KG1 (cell line): ENCODE data around the gene SDSL.

Source experiments
- DNase-seq: peaks from one replicate; lab custom pipeline; 2025; lab: John Stamatoyannopoulos, UW

SDSL gene

DNA sequence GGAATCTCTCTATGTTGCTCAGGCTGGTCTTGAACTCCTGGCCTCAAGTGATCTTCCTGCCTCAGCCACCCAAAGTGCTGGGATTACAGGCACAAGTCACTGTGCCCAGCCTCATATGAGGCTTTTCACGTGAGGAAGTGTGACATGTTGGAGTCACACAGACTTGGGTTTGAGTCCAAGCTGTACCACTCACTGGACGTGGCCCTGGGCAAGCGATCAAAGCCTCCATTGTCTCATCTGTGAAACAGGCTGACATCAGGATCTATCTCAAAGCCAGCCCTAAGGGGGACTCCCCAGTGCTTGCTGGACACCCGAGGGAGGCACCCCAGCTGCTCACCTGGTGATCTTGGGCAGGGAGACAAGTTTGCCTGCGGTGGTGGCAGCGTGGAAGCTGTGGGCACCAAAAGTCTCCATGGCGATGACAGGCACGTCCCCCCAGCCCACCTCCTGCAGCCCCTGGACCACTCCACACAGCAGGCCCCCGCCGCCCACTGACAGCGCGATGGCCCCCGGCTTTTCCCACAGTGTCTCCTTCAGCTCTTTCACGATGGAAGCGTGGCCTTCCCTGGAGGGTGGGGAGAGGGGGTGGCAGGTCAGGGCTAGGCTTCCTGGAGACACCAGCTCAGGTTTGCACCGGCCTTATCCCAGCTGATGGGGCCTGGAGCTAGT, 25.2 kb upstream of the SDSL start:
- no peak for DNase-seq

DNA sequence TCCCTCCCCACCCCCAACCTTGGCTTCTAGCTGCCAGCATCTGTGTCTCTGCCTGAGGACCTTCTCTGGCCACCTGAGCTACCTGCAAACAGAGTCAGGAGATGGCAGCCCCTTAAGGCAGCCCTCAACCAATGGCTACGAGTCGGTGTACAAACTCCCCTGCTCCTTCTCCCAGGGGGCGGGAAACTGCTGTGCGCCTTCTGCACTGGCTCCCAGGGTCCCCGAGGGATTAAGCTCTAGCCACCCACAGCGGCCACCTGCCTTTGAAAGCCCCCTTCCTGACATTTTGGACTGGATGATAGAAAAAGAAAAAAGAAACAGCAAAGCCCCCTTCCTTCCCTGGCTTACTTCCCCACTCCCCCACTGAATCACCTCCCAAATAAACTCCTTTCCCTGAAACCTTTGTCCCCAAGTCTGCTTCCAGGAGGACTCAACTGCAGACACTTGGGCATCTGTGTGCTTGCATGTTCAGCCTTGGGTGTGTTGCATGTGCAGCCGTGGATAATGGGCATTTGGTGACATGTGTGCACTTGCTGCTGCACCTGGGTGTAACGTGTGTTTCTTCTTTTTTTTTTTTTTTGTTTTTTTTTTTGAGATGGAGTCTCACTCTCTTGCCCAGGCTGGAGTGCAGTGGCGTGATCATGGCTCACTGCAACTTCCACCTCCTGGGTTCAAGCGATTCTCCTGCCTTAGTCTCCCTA, 24.5 kb upstream of the SDSL start:
- no peak for DNase-seq

DNA sequence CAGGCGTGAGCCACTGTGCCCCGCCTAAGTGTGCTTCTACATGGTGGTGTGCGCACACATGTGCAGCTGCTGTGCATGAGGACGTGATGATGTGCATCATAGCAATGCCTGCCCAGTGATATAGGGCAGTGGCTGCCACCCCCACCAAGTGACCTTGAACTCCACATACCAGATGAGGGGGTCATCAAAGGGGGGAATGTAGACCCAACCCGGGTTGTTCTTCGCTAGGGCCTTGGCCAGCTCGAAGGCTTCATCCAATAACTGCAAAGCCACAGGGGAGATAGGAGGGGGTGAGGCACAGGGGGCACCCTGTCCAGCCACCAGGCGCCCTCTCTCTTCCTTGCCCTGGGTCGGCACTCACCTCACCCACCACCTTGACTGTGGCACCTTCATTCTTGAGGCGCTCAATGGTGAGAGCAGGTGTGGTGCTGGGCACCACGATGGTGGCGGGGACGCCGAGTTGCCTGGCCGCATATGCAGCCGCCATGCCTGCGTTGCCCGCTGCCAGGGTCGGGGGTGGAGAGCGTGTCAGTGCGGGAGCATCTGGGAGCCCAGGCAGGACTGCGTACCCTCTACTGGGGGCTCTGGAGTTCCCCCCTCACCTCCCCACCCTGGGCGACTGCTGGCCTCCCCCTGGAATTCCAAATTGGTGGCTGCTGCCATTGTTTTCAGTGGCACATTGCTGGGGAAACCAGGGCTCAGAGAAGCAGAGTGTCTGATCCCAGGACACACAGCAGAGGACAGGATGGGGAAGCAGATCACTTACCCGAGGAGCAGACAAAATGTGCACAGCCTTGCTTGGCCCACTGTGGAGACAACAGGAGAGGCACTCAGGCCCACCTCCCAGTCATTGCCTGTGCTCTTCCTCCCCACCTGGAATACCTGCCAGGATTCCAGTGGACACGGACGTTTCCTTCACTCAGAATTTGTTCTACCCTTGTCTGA, 23.6 kb upstream of the SDSL start:
- no peak for DNase-seq

DNA sequence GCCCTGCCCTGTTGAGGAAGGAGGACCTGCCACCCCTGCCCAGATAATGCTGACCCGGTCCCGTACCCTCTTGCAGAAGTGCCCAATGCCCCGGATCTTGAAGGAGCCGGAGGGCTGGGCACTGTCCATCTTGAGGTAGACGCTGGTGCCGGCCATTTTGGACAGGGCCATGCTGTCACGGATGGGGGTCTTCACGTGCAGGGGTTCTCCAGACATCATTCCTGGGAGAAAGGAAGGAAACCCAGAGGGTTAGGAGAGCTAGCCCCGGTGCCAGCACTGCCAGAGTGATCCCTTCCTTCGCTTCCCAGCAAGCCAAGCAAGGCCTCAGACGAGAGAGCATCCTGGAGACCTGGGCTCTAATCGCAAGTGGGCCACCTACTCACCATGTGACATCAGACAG, 22.7 kb upstream of the SDSL start:
- no peak for DNase-seq

DNA sequence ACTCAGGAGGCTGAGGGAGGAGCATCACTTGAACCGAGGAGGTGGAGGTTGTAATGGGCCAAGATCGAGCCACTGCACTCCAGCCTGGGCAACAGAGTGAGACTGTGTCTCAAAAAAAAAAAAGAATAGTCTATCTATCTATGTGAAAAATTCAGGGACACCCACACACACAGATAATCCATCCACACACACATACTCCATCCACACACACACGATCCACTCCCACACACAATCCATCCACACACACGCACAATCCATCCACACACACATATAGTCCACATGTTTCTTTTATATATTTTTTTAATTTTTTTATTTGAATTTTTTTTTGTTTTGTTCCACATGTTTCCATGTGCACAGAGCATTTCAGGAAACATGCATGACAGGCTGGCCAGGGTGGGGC, 21.8 kb upstream of the SDSL start:
- no peak for DNase-seq

DNA sequence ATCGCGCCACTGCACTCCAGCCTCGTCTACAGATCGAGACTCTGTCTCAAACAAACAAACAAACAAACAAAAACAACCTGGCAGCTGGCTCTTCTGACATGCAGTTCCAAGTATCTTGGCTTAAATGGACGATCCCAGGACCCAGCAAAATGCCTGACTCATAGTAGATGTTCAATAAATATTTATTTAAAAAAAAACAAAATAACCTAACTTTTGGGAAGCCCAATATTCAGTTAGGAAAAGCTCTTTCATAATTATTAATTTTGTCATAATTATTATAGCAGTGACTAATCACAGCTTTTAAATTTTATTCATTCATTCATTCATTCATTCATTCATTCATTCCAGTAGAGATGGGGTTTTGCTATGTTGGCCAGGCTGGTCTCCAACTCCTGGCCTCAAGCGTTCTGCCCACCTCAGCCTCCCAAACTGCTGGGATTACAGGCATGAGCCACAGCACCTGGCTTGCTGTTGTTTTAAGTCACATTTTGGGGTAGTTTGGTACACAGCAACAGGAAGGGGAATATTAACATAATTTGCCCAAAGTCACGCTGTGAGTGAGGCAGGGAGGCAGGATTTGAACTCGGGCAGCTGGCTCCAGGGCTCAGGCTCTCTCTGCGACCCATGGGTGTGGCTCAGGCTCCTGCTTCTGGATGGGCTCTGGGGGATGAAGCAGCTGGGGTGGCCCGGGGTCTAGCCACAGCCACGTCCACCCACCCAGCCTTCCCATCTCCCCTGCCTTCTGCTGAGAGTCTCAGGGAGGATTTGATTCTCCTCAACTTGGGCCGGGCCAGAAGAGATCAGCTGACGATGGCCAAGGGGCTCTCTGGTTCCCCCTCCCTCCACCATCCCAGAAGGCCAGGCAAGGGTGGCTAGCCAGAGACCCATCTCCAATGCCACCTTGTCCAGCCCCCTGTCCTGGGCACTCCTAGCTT, 20.8 kb upstream of the SDSL start:
- no peak for DNase-seq

DNA sequence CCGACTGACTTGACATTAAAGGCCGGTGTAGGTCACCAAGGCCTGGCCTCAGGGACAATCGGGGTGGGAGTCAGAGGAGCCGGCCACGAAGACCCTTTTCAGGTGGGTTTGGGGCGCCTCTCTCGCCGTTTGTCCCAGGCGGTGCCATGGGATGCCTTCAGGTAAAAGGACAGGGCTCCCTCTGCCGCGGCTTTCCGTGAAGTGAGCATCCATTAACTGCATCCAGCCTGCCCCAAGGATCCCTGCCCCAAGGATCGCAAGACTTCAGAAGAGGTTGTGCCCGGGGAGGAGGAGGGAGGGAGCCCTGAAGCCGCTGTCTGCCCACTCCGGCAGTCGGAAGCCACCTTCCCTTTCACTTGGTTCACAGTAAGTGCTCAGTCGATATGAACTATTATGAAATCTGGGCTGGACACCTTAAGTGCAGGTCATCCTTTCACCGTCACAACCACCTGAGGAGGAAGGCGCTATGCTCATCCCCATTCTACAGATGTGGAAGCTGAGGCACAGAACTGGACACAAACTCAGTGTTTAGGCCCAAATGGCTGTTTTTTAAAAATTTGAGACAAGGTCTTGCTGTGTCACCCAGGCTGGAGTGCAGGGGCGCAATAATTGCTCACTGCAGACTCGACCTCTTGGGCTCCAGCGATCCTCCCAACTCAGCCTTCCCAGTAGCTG, 19.5 kb upstream of the SDSL start:
- no peak for DNase-seq

DNA sequence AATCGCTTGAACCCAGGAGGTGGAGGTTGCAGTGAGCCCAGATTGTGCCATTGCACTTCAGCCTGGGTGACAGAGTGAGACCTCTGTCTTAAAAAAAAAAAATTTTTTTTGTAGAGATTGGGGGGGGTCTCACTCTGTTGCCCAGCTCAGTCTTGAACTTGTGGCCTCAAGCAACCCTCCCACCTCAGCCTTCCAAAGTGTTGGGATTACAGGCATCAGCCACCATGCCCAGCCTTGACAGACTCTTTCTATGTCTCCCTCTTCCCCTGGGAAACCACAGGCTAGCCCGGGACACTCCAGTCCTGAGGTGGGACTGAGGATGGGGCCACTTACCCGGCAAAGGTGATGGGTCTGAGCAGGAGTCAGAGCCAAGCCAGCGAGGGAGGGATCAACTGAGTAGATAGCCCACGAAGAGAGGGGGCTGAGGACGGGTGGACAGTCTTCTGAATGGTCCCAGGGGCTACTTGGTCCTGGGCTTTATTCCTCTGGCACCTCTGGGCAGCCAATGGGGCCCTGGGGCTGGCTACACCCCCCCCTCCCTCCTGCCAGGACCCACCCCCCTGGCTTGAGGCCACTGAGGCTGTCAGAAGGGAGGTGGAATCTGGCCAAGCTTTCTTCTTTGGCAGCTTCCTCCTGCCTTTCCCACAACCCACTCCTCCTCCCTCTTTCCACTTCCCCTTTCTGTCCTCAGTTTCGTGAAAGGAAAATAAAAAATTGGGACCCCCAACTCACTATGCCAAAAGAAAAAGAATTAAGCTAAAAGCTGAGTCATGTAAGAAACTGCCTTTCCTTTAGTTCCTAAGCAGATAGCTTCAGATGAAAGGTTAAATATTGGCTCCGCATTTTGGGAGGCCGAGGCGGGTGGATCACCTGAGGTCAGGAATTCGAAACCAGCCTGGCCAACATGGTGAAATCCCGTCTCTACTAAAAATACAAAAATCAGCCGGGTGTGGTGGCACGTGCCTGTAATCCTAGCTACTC, 18.5 kb upstream of the SDSL start, which contains the start of gene SDS:
Gene SDS, minus strand, starts transcription at position 453 of the 981 bp plus-strand sequence. CDS start 4,179 bp downstream, outside the sequence.
- DNase-seq, result no peak

DNA sequence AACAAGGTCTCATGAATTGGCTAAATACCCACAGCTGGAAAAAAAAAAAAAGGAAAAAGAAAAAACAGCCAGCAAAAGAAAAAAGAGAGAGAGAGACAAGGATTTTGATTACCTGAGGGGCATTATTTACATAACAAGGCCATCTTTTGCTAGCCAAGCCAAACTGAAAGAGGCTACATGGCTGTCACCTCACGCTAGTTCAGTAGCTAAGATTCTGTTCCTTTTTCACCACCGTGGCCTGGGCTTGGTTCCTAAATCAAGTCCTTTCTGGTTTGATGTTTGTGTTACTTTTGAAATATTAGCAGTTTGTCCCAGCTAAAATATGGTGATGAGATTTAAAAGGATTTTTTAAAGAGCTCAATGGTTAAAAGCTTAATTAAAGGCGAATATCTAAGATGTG, 16.5 kb upstream of the SDSL start:
- no peak for DNase-seq

DNA sequence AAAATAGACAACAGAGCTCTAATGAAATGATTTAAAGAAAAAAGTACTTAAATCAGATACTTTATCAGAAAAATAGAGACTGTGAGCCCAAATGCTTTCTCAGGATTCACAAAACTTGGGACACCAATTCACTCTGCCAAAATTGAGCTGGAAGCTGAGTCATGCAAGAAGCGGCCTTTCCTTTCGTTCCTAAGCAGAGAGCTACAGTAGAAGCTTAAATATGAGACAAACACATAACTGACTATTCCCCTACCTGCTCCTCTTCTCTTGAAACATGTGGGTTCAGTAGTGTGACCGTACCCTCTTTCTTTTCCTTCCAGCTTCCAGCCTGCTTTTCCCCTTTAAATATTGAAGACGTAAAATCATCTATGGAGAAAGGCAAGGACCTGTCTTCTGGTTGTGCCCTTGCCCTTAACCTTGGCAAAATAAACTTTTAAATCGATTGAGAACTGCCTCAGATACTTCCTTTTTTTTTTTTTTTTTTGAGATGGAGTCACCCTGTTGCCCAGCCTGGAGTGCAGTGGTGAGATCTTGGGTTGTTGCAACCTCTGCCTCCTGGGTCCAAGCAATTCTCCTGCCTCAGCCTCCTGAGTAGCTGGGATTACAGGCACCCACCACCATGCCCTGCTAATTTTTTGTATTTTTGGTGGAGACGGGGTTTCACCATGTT, 14.1 kb upstream of the SDSL start:
- DNase-seq, result no peak

DNA sequence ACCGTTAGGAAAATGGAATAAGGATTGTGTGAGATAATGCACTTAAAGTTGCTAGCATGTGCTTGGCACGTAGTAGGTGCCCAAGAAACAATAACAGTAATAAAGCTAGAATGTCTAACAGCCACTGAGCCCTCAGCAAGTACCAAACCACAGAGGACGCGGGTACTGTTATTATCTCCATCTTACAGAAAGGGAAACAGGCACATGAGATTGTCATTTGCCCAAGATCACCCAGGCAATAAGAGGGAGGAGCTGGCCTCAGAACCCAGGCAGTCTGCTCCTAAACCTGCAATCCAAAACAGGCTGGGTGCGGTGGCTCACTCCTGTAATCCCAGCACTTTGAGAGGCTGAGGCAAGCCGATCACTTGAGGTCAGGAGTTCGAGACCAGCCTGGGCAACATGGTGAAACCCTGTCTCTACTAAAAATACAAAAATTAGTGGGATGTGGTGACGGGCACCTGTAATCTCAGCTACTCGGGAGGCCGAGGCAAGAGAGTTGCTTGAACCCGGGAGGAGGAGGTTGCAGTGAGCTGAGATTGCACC, 13.4 kb upstream of the SDSL start:
- no peak for DNase-seq

DNA sequence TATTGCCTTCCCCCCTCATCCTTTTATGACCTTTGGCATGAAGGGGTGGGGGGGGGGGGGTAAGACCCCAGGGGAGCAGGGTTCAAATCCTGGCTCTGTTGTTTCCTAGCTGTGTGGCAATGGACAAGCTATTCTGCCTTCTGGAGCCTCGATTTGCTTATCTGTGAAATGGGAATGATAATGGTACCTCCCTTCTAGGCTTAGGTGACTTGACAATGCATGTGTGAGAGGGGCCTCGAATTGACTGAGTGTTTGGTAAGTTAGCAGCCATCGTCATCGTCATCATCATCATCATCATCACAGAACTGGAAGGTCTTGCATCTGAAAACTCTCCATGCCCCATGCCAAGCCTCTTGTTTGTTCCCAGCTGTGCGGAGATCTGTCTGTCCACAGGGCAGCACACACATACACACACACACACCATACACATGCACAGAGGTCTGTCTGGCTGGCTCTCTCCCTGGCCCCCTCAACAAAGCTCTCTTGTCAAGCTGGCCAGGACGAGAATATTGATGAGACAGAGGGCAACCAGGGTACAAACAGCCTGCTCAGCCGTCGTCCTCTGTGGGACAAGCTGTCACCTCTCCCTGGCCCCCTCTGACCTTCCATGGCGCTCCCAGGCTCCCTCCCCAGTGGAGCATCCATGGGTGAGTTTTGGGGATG, 12.6 kb upstream of the SDSL start:
- DNase-seq, result no peak

DNA sequence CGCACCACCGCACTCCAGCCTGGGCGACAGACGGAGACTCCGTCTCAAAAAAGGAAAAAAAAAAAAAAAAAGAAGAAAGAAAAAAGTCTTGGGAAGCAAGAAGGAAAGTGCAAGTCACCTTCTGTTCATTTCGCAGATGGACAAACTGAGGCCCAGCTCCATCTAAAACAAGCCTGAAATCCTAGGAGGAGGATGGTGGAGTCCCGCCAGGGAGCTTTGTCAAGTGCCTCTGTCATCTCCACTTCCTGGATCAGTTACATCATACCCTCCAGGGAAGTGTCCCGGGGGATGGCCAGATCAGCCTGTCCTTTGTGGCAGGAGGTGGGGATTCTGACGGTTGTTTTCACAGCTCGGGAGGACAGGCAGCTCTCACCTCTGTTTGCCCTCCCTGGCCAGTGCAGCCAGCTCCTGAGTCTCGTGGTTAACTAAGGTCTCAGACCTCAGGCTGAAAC, 8.7 kb upstream of the SDSL start:
- no peak for DNase-seq

DNA sequence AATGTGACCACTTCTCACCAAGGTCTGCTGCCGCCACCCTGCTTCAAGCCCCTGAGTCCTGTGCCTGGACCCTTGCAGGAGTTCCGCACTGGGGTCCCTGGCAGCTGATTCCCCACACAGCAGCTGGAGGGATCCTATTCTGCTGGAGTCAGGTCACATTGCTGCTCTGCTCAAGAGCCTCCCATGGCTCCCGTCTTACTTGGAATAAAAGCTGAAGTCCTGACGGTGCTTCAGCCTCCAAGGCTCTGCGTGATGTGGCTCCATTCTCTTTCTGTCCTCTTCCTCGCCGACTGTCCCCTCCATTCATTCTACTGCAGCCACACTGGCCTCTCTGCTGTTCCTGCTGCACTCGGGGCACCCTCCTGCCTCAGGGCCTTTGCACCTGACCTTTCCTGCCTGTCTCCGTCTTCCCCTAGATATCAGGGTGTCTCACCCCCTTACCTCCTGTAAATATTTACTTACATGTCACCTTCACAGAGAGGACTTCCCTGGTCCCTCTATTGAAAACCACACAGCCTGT, 7.6 kb upstream of the SDSL start:
- DNase-seq, result no peak

DNA sequence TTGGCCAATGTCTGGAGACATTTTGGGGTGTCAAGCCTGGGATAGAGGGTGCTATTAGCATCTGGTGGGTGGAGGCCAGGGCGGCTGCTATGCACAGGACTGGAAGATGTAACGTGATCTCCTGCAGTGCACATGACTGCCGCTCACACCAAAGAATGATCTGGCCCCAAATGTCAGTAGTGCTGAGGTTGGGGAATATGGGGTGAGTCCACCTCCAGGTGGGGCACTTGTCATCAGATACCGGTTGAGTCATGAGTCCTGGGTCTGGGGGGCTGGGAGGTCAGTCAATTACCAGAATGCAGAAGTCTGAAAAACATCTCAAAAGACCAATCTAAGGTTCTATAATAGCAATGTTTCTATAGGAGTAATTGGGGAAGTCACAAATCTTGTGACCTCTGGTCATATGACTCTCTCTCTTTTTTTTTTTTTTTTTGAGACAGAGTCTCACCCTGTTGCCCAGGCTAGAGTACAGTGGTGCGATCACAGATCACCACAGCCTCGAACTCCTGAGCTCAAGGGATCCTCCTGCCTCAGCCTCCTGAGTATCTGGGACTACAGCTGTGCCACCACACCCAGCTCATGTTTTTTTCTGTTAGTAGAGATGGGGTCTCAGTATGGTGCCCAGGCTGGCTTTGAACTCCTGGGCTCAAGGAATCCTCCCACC, 6.0 kb upstream of the SDSL start:
- DNase-seq, result peak; percentile 33

DNA sequence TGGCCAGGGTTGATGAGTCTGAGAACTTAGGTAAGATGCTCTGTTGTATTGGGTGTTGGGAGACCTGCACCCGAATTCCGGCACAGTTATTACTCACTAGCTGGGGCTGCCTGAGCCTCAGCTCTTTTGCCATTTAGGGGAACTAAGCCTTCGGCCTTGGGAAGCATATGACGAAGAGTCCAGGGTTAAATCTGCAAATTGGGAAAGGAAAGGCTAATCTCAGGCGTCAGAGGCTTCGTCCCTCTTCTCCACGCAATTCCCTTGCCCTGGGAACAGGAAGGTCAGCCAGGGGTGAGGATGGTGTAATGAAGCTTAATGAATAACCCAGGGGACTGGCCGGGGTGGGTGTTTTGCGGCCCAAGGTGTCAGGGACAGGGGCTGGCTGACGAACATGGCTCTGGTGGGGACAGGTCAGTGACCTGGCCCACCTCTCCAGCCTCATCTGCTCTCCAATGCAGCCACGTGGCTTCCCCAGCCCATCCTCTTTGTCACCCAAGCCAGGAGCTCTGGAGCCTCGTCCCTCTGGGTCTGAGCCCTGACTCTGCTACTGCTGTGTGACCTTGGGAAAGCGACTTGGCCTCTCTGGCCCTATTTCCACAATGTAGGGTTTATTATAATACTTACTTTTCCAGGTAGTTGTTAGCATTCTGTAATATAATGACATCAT, 3.8 kb upstream of the SDSL start:
- DNase-seq, result no peak
